Fibroblast of villous mesenchyme (primary cell): ENCODE measurements around the gene NUDT4. TPM values are rescaled to one million over a fixed set of nuclear protein-coding genes. Genes with fewer than 3 reads are reported as not detected.

Experiments used
- DNase-seq: peaks from one replicate; pipeline ENCODE4 v3.0.0-alpha.2; 2010; ENCODE audit warnings: low read depth
- H3K4me3 ChIP-seq: 2 replicates; pipeline ENCODE4 v1.5.1; 2011; ENCODE audit warnings: low read depth, mild to moderate bottlenecking, low read length
- total RNA-seq: library from RNA; depleted of rRNA; stranded (reverse); fragments of >200 nt; gene quantifications from 2 replicates; pipeline ENCODE4 v1.2.3, GENCODE V29; 2012
- TF ChIP-seq, protein P1 (sequence below): IDR thresholded peaks from 2 replicates; pipeline ENCODE4 v1.5.1; 2012; ENCODE audit warnings: low read depth, mild to moderate bottlenecking, low read length; ENCODE audit not compliant: insufficient read depth

NUDT4 gene
- total RNA-seq, 1 donor = 61.3 TPM

DNA sequence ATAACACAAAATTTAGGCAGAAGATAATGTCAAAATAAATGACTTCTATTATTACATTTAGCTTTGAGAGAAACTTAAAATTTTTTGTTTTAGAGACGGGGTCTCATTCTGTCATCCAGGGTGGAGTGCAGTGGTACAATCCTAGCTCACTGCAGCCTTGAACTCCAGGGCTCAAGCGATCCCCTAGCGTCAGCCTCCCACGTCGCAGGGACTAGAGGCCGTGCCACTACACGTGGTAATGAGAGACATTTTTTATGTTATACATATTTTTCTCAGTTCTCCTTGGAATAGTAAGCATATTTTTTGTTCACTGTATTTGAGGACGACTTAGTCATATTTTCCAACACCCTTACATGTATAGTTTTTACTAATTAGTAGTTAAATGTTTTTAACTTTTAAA, 21.5 kb upstream of the NUDT4 start:
- TF ChIP-seq, protein P1, sequence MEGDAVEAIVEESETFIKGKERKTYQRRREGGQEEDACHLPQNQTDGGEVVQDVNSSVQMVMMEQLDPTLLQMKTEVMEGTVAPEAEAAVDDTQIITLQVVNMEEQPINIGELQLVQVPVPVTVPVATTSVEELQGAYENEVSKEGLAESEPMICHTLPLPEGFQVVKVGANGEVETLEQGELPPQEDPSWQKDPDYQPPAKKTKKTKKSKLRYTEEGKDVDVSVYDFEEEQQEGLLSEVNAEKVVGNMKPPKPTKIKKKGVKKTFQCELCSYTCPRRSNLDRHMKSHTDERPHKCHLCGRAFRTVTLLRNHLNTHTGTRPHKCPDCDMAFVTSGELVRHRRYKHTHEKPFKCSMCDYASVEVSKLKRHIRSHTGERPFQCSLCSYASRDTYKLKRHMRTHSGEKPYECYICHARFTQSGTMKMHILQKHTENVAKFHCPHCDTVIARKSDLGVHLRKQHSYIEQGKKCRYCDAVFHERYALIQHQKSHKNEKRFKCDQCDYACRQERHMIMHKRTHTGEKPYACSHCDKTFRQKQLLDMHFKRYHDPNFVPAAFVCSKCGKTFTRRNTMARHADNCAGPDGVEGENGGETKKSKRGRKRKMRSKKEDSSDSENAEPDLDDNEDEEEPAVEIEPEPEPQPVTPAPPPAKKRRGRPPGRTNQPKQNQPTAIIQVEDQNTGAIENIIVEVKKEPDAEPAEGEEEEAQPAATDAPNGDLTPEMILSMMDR = no peak
- DNase-seq = no peak
- H3K4me3 ChIP-seq = no peak overlapping the region

DNA sequence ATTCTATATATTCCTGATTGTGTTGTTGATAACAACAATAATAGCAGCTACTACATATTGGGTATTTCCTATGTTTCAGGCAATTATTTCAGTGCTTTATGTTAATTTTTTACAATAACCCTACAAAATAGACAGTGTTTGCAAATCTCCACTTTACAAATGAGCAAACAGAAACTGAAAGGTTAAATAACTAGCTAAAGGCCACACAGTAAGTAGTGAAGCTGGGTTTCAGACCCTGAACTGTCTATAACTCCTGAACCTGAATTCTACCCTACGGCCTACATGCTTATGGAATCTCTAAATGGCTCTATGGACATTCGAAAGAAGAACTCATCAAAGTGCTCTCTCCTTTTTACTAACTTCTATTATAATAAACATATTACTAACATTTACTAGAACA, 19.7 kb upstream of the NUDT4 start:
- H3K4me3 ChIP-seq = no peak overlapping the region
- DNase-seq = no peak
- TF ChIP-seq, protein P1 = no peak

DNA sequence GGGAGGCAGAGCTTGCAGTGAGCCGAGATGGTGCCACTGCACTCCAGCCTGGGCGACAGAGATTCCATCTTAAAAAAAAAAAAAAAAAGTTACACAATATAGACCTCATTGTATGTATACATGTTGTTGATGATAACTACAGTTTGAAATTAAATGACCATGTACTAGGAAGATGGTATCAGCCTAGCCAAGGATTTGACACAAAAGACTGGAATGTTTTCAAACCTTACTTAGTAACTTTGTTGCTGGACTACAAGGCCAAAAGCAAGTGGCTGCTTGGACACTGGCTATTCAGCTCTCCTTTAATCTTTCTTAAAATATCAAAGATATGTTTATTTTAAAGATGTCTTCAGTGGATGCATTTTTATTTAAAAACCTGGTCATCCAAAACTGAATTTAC, 18.9 kb upstream of the NUDT4 start:
- H3K4me3 ChIP-seq = no peak overlapping the region
- TF ChIP-seq, protein P1 = no peak
- DNase-seq = no peak

DNA sequence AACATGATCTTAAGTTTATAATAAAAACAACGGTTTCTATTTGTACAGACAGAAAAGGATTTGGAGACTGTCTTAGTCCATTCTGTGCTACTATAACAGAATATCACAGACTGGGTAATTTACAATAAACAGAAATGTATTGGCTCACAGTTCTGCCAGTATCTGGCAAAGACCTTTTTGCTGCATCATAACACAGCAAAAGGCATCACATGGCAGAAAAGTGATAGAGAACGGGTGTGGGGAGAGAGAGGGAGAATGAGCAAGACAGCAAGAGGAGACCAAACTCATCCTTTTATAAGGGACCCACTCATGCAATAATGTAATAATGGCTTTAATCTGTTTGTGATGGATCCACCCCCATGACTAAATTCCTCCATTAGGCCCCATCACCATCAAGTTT, 17.0 kb upstream of the NUDT4 start:
- DNase-seq = no peak
- TF ChIP-seq, protein P1 = no peak
- no peak overlapping the region for H3K4me3 ChIP-seq

DNA sequence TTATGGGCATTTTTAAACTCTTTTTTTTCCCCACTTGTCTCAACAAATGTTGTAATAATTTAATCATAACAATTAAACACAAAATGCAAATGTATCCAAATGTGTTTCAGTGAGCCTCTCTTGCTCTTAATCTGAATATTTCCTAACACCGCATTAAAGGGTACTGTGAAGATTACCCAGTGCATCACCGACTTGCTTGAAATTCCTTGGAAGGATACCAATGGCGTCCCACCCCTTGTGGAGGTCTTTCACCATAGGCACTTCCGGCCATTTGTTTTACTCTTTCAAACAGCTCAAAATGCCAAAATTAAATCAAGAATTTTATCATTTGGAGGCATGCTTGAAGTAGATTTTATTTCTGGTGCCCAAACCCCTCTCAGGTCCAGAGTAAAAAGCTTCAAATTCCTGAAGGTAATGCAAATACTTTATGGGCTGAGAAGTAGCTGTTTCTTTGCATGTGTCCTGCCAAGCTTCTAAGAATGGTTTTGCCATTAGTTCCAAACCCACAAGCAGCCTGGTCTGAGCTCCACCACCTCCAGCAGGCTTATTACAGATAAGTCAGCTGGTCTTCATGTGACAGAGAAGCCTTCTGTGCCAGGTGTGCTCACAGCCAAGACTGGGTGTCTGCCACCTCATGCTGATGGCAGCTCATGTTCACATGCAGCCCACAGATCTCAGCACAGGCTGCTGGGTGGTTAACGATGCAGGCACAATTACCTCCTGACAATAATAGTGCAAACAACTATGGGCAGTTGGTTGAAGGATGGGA, 16.4 kb upstream of the NUDT4 start:
- TF ChIP-seq, protein P1 = no peak
- peak; percentile 18 for DNase-seq
- H3K4me3 ChIP-seq = no peak overlapping the region

DNA sequence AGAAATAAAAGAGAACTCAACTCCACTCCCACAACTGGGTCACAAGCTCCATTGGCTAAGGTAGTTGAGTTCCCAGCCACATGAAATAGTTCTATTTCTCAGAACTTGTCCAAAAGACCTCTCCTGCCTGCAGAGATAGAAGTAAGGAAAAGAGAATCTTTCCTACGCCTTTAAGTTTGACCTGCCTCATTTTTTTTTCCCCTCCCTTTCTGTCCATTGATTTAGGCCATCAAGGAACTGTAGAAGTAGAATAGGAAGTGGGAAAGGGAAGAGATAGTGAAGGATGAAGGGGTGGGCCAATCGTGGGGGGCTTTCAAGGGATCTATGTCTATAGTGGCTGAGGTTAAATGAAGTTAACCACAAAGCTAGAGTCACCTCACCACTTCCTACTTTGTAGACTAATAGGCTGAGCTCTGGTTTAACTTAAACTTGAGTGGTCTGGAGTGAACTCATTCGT, 13.9 kb upstream of the NUDT4 start:
- TF ChIP-seq, protein P1 = no peak
- no peak overlapping the region for H3K4me3 ChIP-seq
- no peak for DNase-seq
